ENCODE data around the gene FGR.
"Not testable (repeated sequence)": the region's sequence is repeated elsewhere in the genome, so short reads cannot be mapped to it uniquely, and the experiment has no call there.

The FGR gene

GRCh38 chr1:27634985-27635367 is at the start of gene FGR:
TSS of gene FGR (minus strand) at chr1:27635185. CDS start at chr1:27623916, 11,269 bp downstream.
- peak within 1 kb of the TSS; percentile 65 for H3K4me3 ChIP-seq (ENCODE audit: low read depth, low read length)
- H3K9ac ChIP-seq (ENCODE audit: low read length): peak within 1 kb of the TSS; percentile 53
- H3K4me1 ChIP-seq (ENCODE audit: control insufficient read depth, insufficient read depth, low read length): peaks cover 23% of the 10 kb centered on the region; the same call in 1 of the 2 replicates
- H3K27ac ChIP-seq (ENCODE audit: low read depth, low read length): no peak within 1 kb of the TSS
- H3K9me3 ChIP-seq (ENCODE audit: control insufficient read depth, insufficient read depth, low read depth, low read length): no peaks in the 10 kb centered on the region
- no peaks in the 10 kb centered on the region for H3K36me3 ChIP-seq (ENCODE audit: control insufficient read depth, insufficient read depth, low read length)
- peaks cover 30% of the 10 kb centered on the region for H3K27me3 ChIP-seq (ENCODE audit: control insufficient read depth, insufficient read depth, low read length)

GRCh38 chr1:27684176-27684575 is 49.2 kb upstream of the FGR start:
- no peak overlapping the region for H3K27ac ChIP-seq (ENCODE audit: low read depth, low read length)
- H3K4me3 ChIP-seq (ENCODE audit: low read depth, low read length): no peak overlapping the region
- 0 out of 2 replicates have a peak, but pooled peaks cover 3% of the 10 kb centered on the region for H3K27me3 ChIP-seq (ENCODE audit: control insufficient read depth, insufficient read depth, low read length)
- no peak overlapping the region for H3K9ac ChIP-seq (ENCODE audit: low read length)
- peaks cover 16% of the 10 kb centered on the region for H3K4me1 ChIP-seq (ENCODE audit: control insufficient read depth, insufficient read depth, low read length)
- H3K9me3 ChIP-seq (ENCODE audit: control insufficient read depth, insufficient read depth, low read depth, low read length): peaks cover 31% of the 10 kb centered on the region
- no peaks in the 10 kb centered on the region for H3K36me3 ChIP-seq (ENCODE audit: control insufficient read depth, insufficient read depth, low read length)

GRCh38 chr1:27682351-27682944 is 47.5 kb upstream of the FGR start:
- Histone ChIP-seq H3K4me1 (ENCODE audit: control insufficient read depth, insufficient read depth, low read length) (peaks cover 14% of the 10 kb centered on the region), H3K27me3 (ENCODE audit: control insufficient read depth, insufficient read depth, low read length) (no peaks in the 10 kb centered on the region), H3K9me3 (ENCODE audit: control insufficient read depth, insufficient read depth, low read depth, low read length) (peaks cover 39% of the 10 kb centered on the region), H3K27ac (ENCODE audit: low read depth, low read length) (no peak overlapping the region), H3K9ac (ENCODE audit: low read length) (no peak overlapping the region), H3K36me3 (ENCODE audit: control insufficient read depth, insufficient read depth, low read length) (no peaks in the 10 kb centered on the region), H3K4me3 (ENCODE audit: low read depth, low read length) (no peak overlapping the region)

- H3K27ac ChIP-seq (ENCODE audit: low read depth, low read length); H3K9ac ChIP-seq (ENCODE audit: low read length): not testable (repeated sequence)
- H3K9me3 ChIP-seq (ENCODE audit: control insufficient read depth, insufficient read depth, low read depth, low read length): peaks cover 39% of the 10 kb centered on the region
Observed at GRCh38 chr1:27681580-27681979, 46.6 kb upstream of the FGR start.

GRCh38 chr1:27680225-27680791 is 45.3 kb upstream of the FGR start:
- H3K27me3 ChIP-seq (ENCODE audit: control insufficient read depth, insufficient read depth, low read length); H3K36me3 ChIP-seq (ENCODE audit: control insufficient read depth, insufficient read depth, low read length); H3K27ac ChIP-seq (ENCODE audit: low read depth, low read length); H3K4me1 ChIP-seq (ENCODE audit: control insufficient read depth, insufficient read depth, low read length); H3K9ac ChIP-seq (ENCODE audit: low read length); H3K4me3 ChIP-seq (ENCODE audit: low read depth, low read length): not testable (repeated sequence)
- peaks cover 39% of the 10 kb centered on the region for H3K9me3 ChIP-seq (ENCODE audit: control insufficient read depth, insufficient read depth, low read depth, low read length)

More at GRCh38 chr1:27681580-27681979, 46.6 kb upstream of the FGR start:
- not testable (repeated sequence) for H3K36me3 ChIP-seq (ENCODE audit: control insufficient read depth, insufficient read depth, low read length); H3K4me3 ChIP-seq (ENCODE audit: low read depth, low read length); H3K27me3 ChIP-seq (ENCODE audit: control insufficient read depth, insufficient read depth, low read length); H3K4me1 ChIP-seq (ENCODE audit: control insufficient read depth, insufficient read depth, low read length)

GRCh38 chr1:27678747-27679146 is 43.8 kb upstream of the FGR start:
- no peaks in the 10 kb centered on the region for H3K4me1 ChIP-seq (ENCODE audit: control insufficient read depth, insufficient read depth, low read length)
- peaks cover 38% of the 10 kb centered on the region for H3K9me3 ChIP-seq (ENCODE audit: control insufficient read depth, insufficient read depth, low read depth, low read length)
- no peaks in the 10 kb centered on the region for H3K36me3 ChIP-seq (ENCODE audit: control insufficient read depth, insufficient read depth, low read length)
- H3K9ac ChIP-seq (ENCODE audit: low read length): no peak overlapping the region
- H3K4me3 ChIP-seq (ENCODE audit: low read depth, low read length): no peak overlapping the region
- H3K27ac ChIP-seq (ENCODE audit: low read depth, low read length): no peak overlapping the region
- H3K27me3 ChIP-seq (ENCODE audit: control insufficient read depth, insufficient read depth, low read length): no peaks in the 10 kb centered on the region

- Histone ChIP-seq H3K4me1 (ENCODE audit: control insufficient read depth, insufficient read depth, low read length) (peaks cover 10% of the 10 kb centered on the region), H3K27me3 (ENCODE audit: control insufficient read depth, insufficient read depth, low read length) (no peaks in the 10 kb centered on the region), H3K27ac (ENCODE audit: low read depth, low read length) (no peak overlapping the region), H3K36me3 (ENCODE audit: control insufficient read depth, insufficient read depth, low read length) (no peaks in the 10 kb centered on the region), H3K9me3 (ENCODE audit: control insufficient read depth, insufficient read depth, low read depth, low read length) (peaks cover 26% of the 10 kb centered on the region), H3K4me3 (ENCODE audit: low read depth, low read length) (no peak overlapping the region), H3K9ac (ENCODE audit: low read length) (no peak overlapping the region)
Observed at GRCh38 chr1:27676410-27676809, 41.4 kb upstream of the FGR start.

- no peak overlapping the region for H3K9ac ChIP-seq (ENCODE audit: low read length)
- peaks cover 8% of the 10 kb centered on the region for H3K27me3 ChIP-seq (ENCODE audit: control insufficient read depth, insufficient read depth, low read length)
- H3K9me3 ChIP-seq (ENCODE audit: control insufficient read depth, insufficient read depth, low read depth, low read length): no peaks in the 10 kb centered on the region
- no peaks in the 10 kb centered on the region for H3K36me3 ChIP-seq (ENCODE audit: control insufficient read depth, insufficient read depth, low read length)
- H3K4me3 ChIP-seq (ENCODE audit: low read depth, low read length): peak overlapping the region; percentile 43
- no peak overlapping the region for H3K27ac ChIP-seq (ENCODE audit: low read depth, low read length)
- H3K4me1 ChIP-seq (ENCODE audit: control insufficient read depth, insufficient read depth, low read length): peaks cover 10% of the 10 kb centered on the region
Observed at GRCh38 chr1:27672750-27673112, 37.7 kb upstream of the FGR start.

- Histone ChIP-seq H3K4me1 (ENCODE audit: control insufficient read depth, insufficient read depth, low read length) (peaks cover 10% of the 10 kb centered on the region), H3K9ac (ENCODE audit: low read length) (no peak within 1 kb of the TSS), H3K27me3 (ENCODE audit: control insufficient read depth, insufficient read depth, low read length) (peaks cover 8% of the 10 kb centered on the region), H3K4me3 (ENCODE audit: low read depth, low read length) (peak within 1 kb of the TSS; percentile 43), H3K9me3 (ENCODE audit: control insufficient read depth, insufficient read depth, low read depth, low read length) (no peaks in the 10 kb centered on the region), H3K27ac (ENCODE audit: low read depth, low read length) (no peak within 1 kb of the TSS), H3K36me3 (ENCODE audit: control insufficient read depth, insufficient read depth, low read length) (no peaks in the 10 kb centered on the region)
Observed at GRCh38 chr1:27671964-27672749, 37.2 kb upstream of the FGR start, which contains the start of gene IFI6. TSS of gene IFI6 (minus strand) at chr1:27672192. CDS start at chr1:27669314, 2,878 bp downstream.

GRCh38 chr1:27669876-27670275 is 34.9 kb upstream of the FGR start:
- Histone ChIP-seq H3K9me3 (ENCODE audit: control insufficient read depth, insufficient read depth, low read depth, low read length) (no peaks in the 10 kb centered on the region), H3K4me1 (ENCODE audit: control insufficient read depth, insufficient read depth, low read length) (peaks cover 15% of the 10 kb centered on the region), H3K4me3 (ENCODE audit: low read depth, low read length) (no peak overlapping the region), H3K9ac (ENCODE audit: low read length) (no peak overlapping the region), H3K36me3 (ENCODE audit: control insufficient read depth, insufficient read depth, low read length) (no peaks in the 10 kb centered on the region), H3K27ac (ENCODE audit: low read depth, low read length) (no peak overlapping the region), H3K27me3 (ENCODE audit: control insufficient read depth, insufficient read depth, low read length) (peaks cover 8% of the 10 kb centered on the region)
